Fibroblast of peridontal ligament (primary cell): ENCODE measurements around the gene ZBTB9.
"Not testable (repeated sequence)": the region's sequence is repeated elsewhere in the genome, so short reads cannot be mapped to it uniquely, and the experiment has no call there.

Experiments
- DNase-seq: peaks from one replicate; pipeline ENCODE4 v3.0.0-alpha.2; 2010; ENCODE audit errors: extremely low read depth

The ZBTB9 gene

DNA sequence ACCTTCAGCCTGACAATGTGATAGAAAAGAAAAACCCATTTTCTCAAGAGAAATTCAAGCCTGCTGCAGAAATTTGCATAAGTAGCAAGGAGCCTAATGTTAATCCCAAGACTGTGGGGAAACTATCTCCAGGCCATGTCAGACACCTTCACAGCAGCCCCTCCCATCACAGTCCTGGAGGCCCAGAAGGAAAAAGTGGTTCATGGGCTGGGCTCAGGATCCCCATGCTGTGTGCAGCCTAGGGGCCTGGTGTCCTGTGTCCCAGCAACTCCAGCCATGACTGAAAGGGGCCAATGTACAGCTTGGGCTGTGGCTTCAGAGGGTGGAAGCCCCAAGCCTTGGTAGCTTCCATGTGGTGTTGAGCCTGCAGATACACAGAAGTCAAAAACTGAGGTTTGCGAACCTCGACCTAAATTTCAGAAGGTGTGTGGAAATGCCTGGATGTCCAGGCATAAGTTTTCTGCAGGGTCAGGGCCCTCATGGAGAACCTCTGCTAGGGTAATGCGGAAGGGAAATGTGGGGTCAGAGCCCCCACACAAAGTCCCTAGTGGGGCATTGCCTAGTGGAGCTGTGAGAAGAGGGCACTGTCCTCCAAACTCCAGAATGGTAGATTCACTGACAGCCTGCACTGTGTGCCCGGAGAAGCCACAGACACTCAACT lies 11.8 kb downstream of the ZBTB9 start:
- no peak for DNase-seq

- no peak for DNase-seq
These were observed 12.7 kb downstream of the ZBTB9 start for GRCh38 chr6:33467091-33467490.

DNA sequence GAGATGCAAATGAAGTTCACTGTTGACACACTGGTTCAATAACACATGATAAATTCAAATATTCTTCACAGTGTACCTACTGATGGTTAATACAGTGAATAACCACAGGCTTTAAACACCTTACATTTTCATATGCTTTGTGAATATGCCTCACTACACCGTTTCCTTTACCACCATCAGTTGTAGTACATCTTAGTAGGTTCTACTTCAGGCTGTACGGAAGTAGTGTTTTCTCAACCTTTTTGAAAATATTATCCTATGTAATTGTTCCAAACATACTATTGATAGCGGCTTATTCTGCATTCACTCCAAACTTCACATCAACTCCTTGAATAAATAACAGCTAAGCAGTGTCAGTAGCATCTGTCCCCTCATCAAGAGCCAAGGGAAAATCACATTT lies 15.3 kb downstream of the ZBTB9 start:
- DNase-seq: no peak

- DNase-seq: no peak
These were observed 23.5 kb downstream of the ZBTB9 start for GRCh38 chr6:33477864-33478263.

DNA sequence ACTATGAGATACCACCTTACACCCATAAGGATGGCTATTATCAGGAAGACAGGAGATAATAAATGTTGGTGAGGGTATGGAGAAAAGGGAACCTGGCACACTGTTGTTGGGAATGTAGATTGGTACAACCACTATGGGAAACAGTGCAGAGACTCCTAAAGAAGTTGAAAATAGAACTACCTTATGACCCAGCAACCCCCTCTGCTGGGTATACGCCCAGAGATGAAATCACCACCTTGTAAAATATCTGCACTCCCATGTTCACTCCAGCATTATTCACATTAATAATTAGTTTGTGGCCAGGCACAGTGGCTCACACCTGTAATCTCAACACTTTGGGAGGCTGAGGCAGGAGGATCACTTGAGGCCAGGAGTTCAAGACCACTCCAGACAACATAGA lies 26.8 kb downstream of the ZBTB9 start:
- no peak for DNase-seq

GRCh38 chr6:33482620-33483019 lies 28.2 kb downstream of the ZBTB9 start:
- not testable (repeated sequence) for DNase-seq

DNA sequence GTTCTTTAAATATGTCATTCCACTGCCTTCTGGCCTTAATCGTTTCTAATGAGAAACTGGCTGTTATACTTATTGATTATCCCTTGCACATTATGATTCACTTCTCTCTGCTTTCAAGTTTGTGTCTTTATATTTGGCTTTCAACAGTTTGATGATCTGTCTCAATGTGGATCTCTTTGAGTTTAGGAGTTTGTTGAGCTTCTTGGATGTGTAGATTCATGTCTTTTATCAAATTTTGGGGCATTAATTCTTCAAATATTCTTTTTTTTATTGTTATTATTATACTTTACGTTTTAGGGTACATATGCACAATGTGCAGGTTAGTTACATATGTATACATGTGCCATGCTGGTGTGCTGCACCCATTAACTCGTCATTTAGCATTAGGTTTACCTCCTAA lies 29.3 kb downstream of the ZBTB9 start:
- no peak for DNase-seq

GRCh38 chr6:33484673-33485262 lies 30.4 kb downstream of the ZBTB9 start:
- not testable (repeated sequence) for DNase-seq

- DNase-seq: not testable (repeated sequence)
These were observed 31.3 kb downstream of the ZBTB9 start for GRCh38 chr6:33485680-33486079.

DNA sequence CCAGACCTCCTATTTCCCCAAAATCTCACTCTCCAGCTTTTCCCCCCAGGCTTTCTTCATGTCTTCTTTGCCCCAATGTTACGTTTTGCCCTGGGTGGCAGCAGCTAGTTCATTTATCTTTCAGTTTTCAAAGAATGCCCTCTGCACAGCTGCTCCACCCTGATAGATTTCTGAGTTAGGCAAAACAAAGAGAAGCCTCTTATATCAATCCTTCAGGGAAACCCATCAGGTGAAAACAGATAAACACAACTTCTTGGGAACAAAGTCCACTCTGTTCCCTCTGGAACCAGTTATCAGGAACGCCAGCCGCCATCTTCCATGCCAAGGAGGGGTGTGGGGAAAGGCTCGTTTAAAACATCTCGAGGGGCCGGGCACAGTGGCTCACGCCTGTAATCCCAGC lies 34.0 kb downstream of the ZBTB9 start:
- DNase-seq: no peak

DNA sequence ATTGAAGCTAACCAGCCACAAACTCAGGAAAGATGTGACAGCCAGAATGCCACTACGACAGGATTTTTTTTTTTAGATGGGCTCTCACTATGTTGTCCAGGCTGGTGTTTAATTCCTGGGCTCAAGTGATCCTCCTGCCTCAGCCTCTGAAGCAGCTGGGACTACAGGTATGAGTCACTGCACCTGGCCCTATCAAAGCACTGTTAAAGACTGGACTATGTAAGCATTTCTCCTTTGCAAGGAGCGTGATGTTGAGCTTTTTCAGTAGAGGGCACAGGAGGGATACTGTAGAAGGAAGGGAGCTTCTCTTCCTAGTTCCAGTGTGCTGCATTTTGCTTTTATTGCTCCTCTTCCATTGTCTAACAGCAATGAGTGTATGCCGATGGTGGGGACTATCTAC lies 35.8 kb downstream of the ZBTB9 start:
- no peak for DNase-seq

DNA sequence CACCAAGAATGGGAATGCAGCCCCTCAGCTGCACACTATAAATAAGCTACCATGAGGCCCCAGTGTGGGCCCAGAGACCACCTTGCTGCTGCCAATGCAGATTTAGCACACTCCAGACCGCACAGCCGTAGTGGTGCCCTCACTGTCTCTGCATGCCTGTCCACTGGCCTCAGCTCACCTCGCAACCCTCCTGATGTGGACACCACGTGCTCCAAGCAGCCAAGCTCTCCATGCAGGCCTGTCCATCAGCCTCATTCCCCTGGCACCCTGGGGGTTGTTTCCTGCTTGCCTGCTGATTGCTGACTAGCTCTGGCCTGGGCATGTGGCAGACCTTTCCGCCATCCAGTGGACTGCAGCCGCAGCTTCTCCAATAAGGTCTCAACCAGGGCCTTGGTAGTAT lies 36.2 kb downstream of the ZBTB9 start:
- DNase-seq: no peak

DNA sequence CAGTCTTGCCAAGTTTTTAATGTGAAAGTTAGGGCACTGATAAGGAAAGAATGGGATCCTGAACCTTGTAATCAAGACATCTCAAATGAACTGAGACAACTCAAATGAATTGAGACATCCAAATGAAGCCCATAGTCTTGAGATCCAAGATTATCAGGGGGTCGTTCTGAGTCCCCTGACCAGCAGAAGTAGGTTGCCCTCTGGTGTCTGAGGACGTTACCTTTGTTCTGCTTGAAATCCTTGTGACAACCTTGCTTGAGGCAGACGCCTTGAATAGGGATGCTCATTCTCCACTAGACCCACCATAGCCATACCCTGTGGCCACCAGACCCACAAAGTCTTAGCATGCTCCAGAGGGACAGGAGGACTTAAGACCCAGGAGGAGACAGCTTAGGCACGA lies 37.7 kb downstream of the ZBTB9 start:
- DNase-seq: no peak

DNA sequence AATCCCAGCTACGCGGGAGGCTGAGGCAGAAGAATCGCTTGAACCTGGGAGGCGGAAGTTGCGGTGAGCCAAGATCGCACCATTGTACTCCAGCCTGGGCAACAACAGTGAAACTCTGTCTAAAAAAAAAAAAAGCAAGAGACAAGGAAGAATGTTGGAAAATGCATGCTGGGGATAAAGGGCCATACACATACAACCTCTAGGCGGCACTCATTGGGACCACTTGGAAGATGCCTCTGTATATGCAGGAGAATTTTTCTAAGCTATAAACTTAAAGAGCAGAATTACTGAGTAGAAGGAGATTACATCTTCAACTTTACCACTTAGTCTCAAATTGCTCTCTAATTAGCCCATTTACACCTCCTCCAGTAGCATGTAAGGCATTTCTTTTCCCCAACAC lies 42.8 kb downstream of the ZBTB9 start:
- DNase-seq: no peak

GRCh38 chr6:33502486-33502885 lies 48.1 kb downstream of the ZBTB9 start:
- DNase-seq: no peak

- no peak for DNase-seq
These were observed 50.1 kb downstream of the ZBTB9 start for GRCh38 chr6:33504486-33504885.

DNA sequence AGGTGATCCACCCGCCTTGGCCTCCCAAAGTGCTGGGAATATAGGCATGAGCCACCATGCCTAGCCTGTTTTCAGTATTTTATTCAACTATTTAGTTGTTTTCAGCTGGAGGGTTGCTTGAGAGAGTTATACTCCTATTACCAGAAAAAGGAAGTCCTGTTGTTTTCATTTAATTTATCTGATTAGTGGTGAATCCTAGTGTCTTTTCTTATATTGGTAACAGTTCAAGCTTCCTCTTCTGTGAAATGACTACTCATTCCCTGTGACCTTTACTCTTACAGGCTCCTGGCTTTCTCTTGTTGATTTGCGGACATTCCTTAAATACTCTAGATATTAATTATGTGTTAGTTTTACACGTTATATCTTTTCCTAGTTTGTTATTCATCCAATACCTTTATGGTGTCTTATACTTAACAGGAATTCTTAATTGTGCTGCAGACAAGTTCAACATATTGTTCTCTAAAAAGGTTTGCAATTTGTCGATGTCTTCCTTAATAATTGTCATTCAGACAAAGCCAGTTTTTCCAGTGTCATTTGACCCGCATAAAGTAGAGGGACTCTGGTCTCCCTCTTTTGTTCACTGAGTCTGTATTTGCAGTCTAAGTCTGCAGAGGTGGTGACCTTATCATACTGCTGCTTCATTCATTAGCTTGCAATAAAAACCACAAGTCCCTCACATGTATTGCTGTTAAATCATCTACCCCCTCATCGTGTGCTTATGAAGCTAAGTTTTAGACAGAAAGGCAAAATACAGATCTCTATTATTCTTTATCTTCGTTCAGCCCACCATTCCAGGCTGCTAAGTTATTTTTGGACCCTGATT lies 51.4 kb downstream of the ZBTB9 start:
- no peak for DNase-seq
